Neural cell (in vitro differentiated cells): ENCODE data around the gene LDHD. TPM values are rescaled to one million over a fixed set of nuclear protein-coding genes. Genes with fewer than 3 reads are reported as not detected.

Source experiments
- H2AFZ ChIP-seq: fragments of 200-600, 300-800 bp; sonication (generic), shearing (Covaris generic); 2 replicates; pipeline ENCODE4 v1.6.0; 2014; ENCODE audit warnings: low read depth, mild to moderate bottlenecking, antibody characterized with exemption, low read length, moderate library complexity
- H3F3A ChIP-seq: fragments of 200-600 bp; shearing (Covaris generic); 2 replicates; pipeline ENCODE4 v1.6.1; 2016; ENCODE audit warnings: mild to moderate bottlenecking, moderate library complexity, mixed read lengths, antibody characterized with exemption, low read length; ENCODE audit not compliant: insufficient read depth, poor library complexity, severe bottlenecking
- H3K27ac ChIP-seq: fragments of 200-600, 300-800 bp; sonication (generic), shearing (Covaris generic); 2 replicates; pipeline ENCODE4 v1.5.1; 2014; ENCODE audit warnings: mild to moderate bottlenecking, low read length, moderate library complexity
- H3K27me3 ChIP-seq: fragments of 300-800, 200-600 bp; sonication (generic), shearing (Covaris generic); 2 replicates; pipeline ENCODE4 v1.6.0; 2014; ENCODE audit warnings: mild to moderate bottlenecking, low read depth, low read length, moderate library complexity; ENCODE audit not compliant: insufficient read depth
- H3K36me3 ChIP-seq: fragments of 300-800, 200-600 bp; sonication (generic), shearing (Covaris generic); 2 replicates; pipeline ENCODE4 v1.5.1; 2014; ENCODE audit warnings: mild to moderate bottlenecking, antibody characterized with exemption, low read length, moderate library complexity; ENCODE audit not compliant: insufficient read depth
- H3K4me2 ChIP-seq: fragments of 300-800, 200-600 bp; sonication (generic), shearing (Covaris generic); 2 replicates; pipeline ENCODE4 v1.6.0; 2014; ENCODE audit warnings: mild to moderate bottlenecking, low read length
- H3K4me3 ChIP-seq: fragments of 300-800, 200-600 bp; sonication (generic), shearing (Covaris generic); 2 replicates; pipeline ENCODE4 v1.5.1; 2014; ENCODE audit warnings: mild to moderate bottlenecking, low read length, moderate library complexity
- H3K79me2 ChIP-seq: fragments of 200-600 bp; shearing (Covaris generic); replicated peaks from 2 replicates; pipeline ENCODE4 v1.6.0; 2014; ENCODE audit warnings: mild to moderate bottlenecking, low read length, moderate library complexity; ENCODE audit not compliant: insufficient read depth
- H3K9ac ChIP-seq: fragments of 300-800, 200-600 bp; sonication (generic), shearing (Covaris generic); 2 replicates; pipeline ENCODE4 v1.6.1; 2016; ENCODE audit warnings: mild to moderate bottlenecking, low read length, mixed read lengths
- H3K9me2 ChIP-seq: fragments of 200-600 bp; shearing (Covaris generic); 2 replicates; pipeline ENCODE4 v1.6.1; 2016; ENCODE audit warnings: mild to moderate bottlenecking, low read length, mixed read lengths; ENCODE audit not compliant: insufficient read depth
- H3K9me3 ChIP-seq: fragments of 200-600, 300-800 bp; sonication (generic), shearing (Covaris generic); 2 replicates; pipeline ENCODE4 v1.6.1; 2016; ENCODE audit warnings: mild to moderate bottlenecking, mixed run types, low read length, moderate library complexity, mixed read lengths
- H4K20me1 ChIP-seq: fragments of 200-600 bp; shearing (Covaris generic); 2 replicates; pipeline ENCODE4 v1.6.1; 2016; ENCODE audit warnings: mild to moderate bottlenecking, mixed run types; ENCODE audit not compliant: insufficient read depth
- EP300 ChIP-seq: fragments of 450-650 bp; conservative IDR thresholded peaks from 2 replicates; pipeline ENCODE4 v1.6.1; 2014; ENCODE audit warnings: antibody characterized with exemption, mild to moderate bottlenecking, moderate library complexity; ENCODE audit not compliant: poor library complexity, severe bottlenecking
- EZH2 ChIP-seq: fragments of 200-600, 300-800 bp; shearing (Covaris generic), sonication (generic); IDR thresholded peaks from 2 replicates; pipeline ENCODE4 v1.6.1; 2014; ENCODE audit warnings: antibody characterized with exemption, low read length, borderline replicate concordance, mild to moderate bottlenecking; ENCODE audit not compliant: insufficient read depth, poor library complexity, severe bottlenecking
- MXI1 ChIP-seq: fragments of 450-650 bp; conservative IDR thresholded peaks from 2 replicates; pipeline ENCODE4 v1.6.1; 2014; ENCODE audit warnings: antibody characterized with exemption, mild to moderate bottlenecking; ENCODE audit not compliant: poor library complexity, severe bottlenecking
- POLR2AphosphoS5 ChIP-seq: IDR thresholded peaks from 2 replicates; pipeline ENCODE4 v1.6.1; 2012
- RAD21 ChIP-seq: fragments of 450-650 bp; conservative IDR thresholded peaks from 2 replicates; pipeline ENCODE4 v1.6.1; 2014; ENCODE audit warnings: antibody characterized with exemption, mild to moderate bottlenecking, moderate library complexity
- SMC3 ChIP-seq: fragments of 450-650 bp; conservative IDR thresholded peaks from 2 replicates; pipeline ENCODE4 v1.6.1; 2014; ENCODE audit warnings: antibody characterized with exemption, mild to moderate bottlenecking, moderate library complexity; ENCODE audit not compliant: poor library complexity
- TAF1 ChIP-seq: IDR thresholded peaks from 2 replicates; pipeline ENCODE4 v1.6.1; 2012; ENCODE audit warnings: low read depth
- polyA minus RNA-seq: library from RNA; depleted of rRNA, polyadenylated mRNA; stranded (reverse); fragments of >200 nt; gene quantifications from 2 replicates; pipeline ENCODE4 v1.2.3, GENCODE V29; 2014
- polyA plus RNA-seq: library from polyadenylated mRNA; depleted of rRNA; stranded (reverse); fragments of >200 nt; gene quantifications from 2 replicates; pipeline ENCODE4 v1.2.3, GENCODE V29; 2014
- TF ChIP-seq, protein P1 (sequence below): IDR thresholded peaks from 2 replicates; pipeline ENCODE4 v1.6.1; 2012; ENCODE audit warnings: borderline replicate concordance
- TF ChIP-seq, protein P2 (sequence below): fragments of 450-650 bp; IDR thresholded peaks from 2 replicates; pipeline ENCODE4 v1.5.1; 2014; ENCODE audit warnings: antibody characterized with exemption, mild to moderate bottlenecking, moderate library complexity; ENCODE audit not compliant: poor library complexity, severe bottlenecking

The LDHD gene
- polyA plus RNA-seq (0.18 TPM in 1 of 2 replicates, not detected in the other), polyA minus RNA-seq (not detected in 2 replicates)

DNA sequence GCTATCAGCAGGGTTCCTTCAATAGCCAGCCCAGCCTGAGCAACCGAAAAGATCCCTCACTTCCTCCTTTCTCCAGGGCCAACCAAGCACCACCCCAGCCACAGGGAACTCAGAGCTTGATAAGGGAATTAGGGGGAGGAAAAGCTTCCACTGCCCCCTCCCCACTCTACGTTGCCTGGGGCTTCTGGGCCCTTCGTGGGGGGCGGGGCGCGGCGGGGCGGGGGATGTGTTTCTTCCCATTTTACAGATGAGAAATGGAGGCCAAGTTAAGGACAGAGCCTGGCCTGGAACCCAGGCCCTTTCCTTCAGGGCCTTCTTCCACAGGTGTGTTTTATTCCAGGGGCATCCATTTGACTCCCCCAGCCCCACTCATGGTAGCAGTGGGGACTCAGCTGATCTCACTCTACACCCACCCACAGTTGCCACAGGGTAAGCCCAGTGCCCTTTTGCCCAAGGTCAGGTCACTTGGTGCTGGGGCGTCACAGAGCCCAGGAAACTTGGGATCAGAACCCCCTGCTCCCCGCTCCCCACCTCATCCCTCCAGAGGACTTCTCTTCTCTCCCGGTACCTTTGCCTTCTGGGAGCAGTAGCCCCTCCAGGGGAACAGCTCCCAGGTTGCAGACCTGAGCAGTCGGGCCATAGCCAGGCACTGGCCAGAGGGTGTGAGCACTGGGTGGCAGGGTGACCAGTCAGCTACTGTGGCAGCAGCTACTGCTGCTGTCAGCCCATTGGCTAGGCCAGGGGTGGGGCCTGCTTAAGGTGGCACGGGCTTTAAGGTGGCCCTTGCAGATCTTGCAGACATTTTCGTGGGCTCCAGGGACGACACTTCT is at the start of gene LDHD:
LDHD (minus strand) TSS at position 700 of the 830 bp plus-strand sequence; CDS start at position 640, 60 bp downstream.
- Histone ChIP-seq H4K20me1 (peaks cover 3% of the 10 kb centered on the region), H3K9me3 (no peaks in the 10 kb centered on the region), H3K36me3 (no peaks in the 10 kb centered on the region), H3K4me3 (no peak within 1 kb of the TSS), H3F3A (no peaks in the 10 kb centered on the region), H3K9me2 (no peaks in the 10 kb centered on the region), H3K79me2 (no peaks in the 10 kb centered on the region), H2AFZ (no peak within 1 kb of the TSS), H3K27ac (no peak within 1 kb of the TSS), H3K9ac (no peak within 1 kb of the TSS), H3K27me3 (no peaks in the 10 kb centered on the region), H3K4me2 (no peak within 1 kb of the TSS)
- no peak for TF ChIP-seq TAF1
- peak; percentile 4 for TF ChIP-seq POLR2AphosphoS5

DNA sequence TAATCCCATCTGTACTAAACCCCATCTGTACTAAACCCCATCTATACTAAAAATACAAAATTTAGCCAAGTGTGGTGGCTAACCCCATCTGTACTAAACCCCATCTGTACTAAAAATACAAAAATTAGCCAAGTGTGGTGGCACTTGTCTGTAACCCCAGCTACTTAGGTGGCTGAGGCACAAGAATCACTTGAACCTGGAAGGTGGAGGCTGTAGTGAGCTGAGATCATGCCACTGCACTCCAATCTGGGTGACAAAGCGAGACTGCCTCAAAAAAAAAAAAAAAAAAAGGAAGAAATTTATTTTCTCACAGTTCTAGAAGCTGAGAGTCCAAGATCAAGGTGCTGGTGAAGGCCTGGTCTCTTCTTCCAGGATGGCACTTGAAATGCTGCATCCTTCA is 43.8 kb upstream of the LDHD start:
- Histone ChIP-seq H3K79me2 (peaks cover 36% of the 10 kb centered on the region), H3K4me3 (no peak overlapping the region)
- TF ChIP-seq MXI1 (no peak), TAF1 (no peak), RAD21 (no peak)
- TF ChIP-seq, protein P1, sequence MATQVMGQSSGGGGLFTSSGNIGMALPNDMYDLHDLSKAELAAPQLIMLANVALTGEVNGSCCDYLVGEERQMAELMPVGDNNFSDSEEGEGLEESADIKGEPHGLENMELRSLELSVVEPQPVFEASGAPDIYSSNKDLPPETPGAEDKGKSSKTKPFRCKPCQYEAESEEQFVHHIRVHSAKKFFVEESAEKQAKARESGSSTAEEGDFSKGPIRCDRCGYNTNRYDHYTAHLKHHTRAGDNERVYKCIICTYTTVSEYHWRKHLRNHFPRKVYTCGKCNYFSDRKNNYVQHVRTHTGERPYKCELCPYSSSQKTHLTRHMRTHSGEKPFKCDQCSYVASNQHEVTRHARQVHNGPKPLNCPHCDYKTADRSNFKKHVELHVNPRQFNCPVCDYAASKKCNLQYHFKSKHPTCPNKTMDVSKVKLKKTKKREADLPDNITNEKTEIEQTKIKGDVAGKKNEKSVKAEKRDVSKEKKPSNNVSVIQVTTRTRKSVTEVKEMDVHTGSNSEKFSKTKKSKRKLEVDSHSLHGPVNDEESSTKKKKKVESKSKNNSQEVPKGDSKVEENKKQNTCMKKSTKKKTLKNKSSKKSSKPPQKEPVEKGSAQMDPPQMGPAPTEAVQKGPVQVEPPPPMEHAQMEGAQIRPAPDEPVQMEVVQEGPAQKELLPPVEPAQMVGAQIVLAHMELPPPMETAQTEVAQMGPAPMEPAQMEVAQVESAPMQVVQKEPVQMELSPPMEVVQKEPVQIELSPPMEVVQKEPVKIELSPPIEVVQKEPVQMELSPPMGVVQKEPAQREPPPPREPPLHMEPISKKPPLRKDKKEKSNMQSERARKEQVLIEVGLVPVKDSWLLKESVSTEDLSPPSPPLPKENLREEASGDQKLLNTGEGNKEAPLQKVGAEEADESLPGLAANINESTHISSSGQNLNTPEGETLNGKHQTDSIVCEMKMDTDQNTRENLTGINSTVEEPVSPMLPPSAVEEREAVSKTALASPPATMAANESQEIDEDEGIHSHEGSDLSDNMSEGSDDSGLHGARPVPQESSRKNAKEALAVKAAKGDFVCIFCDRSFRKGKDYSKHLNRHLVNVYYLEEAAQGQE = no peak

DNA sequence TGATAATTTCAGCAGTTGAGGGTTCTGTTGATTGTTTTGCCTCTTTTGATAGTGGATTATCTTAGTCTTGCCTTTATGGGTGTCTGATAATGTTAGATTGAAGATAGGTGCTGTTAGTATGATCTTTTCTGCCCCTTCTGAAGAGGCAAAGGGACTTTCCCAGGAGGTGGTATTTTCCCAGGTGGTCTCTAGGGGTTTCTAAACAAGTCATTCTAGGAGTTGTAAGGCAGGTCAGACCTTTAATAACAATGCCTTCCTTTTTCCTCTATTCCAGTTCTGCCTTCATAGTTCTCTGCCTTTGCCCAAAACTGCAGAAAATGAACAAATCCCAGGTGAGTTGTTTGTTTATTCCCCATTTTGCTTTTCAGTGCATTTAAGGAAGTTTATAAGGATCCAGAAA is 36.1 kb upstream of the LDHD start:
- no peaks in the 10 kb centered on the region for H3K27me3 ChIP-seq
- H3K9me3 ChIP-seq = no peaks in the 10 kb centered on the region
- H4K20me1 ChIP-seq = no peaks in the 10 kb centered on the region
- no peak overlapping the region for H2AFZ ChIP-seq
- no peak overlapping the region for H3K9ac ChIP-seq
- no peak overlapping the region for H3K4me3 ChIP-seq
- no peak for TF ChIP-seq SMC3
- no peak for TF ChIP-seq TAF1
- TF ChIP-seq POLR2AphosphoS5 = no peak
- no peak for TF ChIP-seq RAD21
- no peak for TF ChIP-seq EP300
- TF ChIP-seq EZH2 = no peak
- TF ChIP-seq, protein P2, sequence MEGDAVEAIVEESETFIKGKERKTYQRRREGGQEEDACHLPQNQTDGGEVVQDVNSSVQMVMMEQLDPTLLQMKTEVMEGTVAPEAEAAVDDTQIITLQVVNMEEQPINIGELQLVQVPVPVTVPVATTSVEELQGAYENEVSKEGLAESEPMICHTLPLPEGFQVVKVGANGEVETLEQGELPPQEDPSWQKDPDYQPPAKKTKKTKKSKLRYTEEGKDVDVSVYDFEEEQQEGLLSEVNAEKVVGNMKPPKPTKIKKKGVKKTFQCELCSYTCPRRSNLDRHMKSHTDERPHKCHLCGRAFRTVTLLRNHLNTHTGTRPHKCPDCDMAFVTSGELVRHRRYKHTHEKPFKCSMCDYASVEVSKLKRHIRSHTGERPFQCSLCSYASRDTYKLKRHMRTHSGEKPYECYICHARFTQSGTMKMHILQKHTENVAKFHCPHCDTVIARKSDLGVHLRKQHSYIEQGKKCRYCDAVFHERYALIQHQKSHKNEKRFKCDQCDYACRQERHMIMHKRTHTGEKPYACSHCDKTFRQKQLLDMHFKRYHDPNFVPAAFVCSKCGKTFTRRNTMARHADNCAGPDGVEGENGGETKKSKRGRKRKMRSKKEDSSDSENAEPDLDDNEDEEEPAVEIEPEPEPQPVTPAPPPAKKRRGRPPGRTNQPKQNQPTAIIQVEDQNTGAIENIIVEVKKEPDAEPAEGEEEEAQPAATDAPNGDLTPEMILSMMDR = no peak
- TF ChIP-seq, protein P1 = no peak
- no peak for TF ChIP-seq MXI1
- H3K4me2 ChIP-seq = no peak overlapping the region
- H3K9me2 ChIP-seq = no peaks in the 10 kb centered on the region
- no peaks in the 10 kb centered on the region for H3F3A ChIP-seq
- H3K36me3 ChIP-seq = peaks cover 30% of the 10 kb centered on the region
- no peak overlapping the region for H3K27ac ChIP-seq
- peaks cover 68% of the 10 kb centered on the region for H3K79me2 ChIP-seq

More for the DNA sequence above, 43.8 kb upstream of the LDHD start:
- H3K9ac ChIP-seq = no peak overlapping the region
- H3K27me3 ChIP-seq = no peaks in the 10 kb centered on the region
- no peak overlapping the region for H2AFZ ChIP-seq
- no peaks in the 10 kb centered on the region for H4K20me1 ChIP-seq
- peaks cover 24% of the 10 kb centered on the region for H3K36me3 ChIP-seq
- H3F3A ChIP-seq = no peaks in the 10 kb centered on the region
- no peak overlapping the region for H3K4me2 ChIP-seq
- H3K9me2 ChIP-seq = no peaks in the 10 kb centered on the region
- H3K9me3 ChIP-seq = no peaks in the 10 kb centered on the region
- no peak overlapping the region for H3K27ac ChIP-seq
